Liver (tissue), 9 donors: ENCODE measurements around the gene FRS3. TPM values are rescaled to one million over a fixed set of nuclear protein-coding genes. Genes with fewer than 3 reads are reported as not detected.

ENCODE experiments used
- DNase-seq: peaks from one replicate; pipeline ENCODE4 v3.0.0-alpha.2; 2017; ENCODE audit warnings: low spot score
- H3K27ac ChIP-seq, 2 donors: one replicate each; pipeline ENCODE4 v1.7.0; 2013; ENCODE audit warnings: inconsistent platforms in 2 of 2, low read length in 2 of 2, control low read depth in 1 of 2, low read depth in 1 of 2, mild to moderate bottlenecking in 1 of 2
- H3K27me3 ChIP-seq, 4 donors: one replicate each; pipeline versions ENCODE4 v1.6.1 to v1.7.0; 2013; ENCODE audit warnings: low read length in 3 of 4, inconsistent platforms in 1 of 4, mild to moderate bottlenecking in 1 of 4, moderate library complexity in 1 of 4; ENCODE audit not compliant: control insufficient read depth in 4 of 4, insufficient read depth in 4 of 4
- H3K36me3 ChIP-seq, 4 donors: one replicate each; pipeline versions ENCODE4 v1.6.1 to v1.7.0; 2013; ENCODE audit warnings: low read length in 3 of 4, mild to moderate bottlenecking in 3 of 4, low read depth in 1 of 4, moderate library complexity in 1 of 4; ENCODE audit not compliant: control insufficient read depth in 4 of 4, insufficient read depth in 3 of 4
- H3K4me1 ChIP-seq, 4 donors: one replicate each; pipeline versions ENCODE4 v1.6.1 to v1.7.0; 2013; ENCODE audit warnings: low read length in 3 of 4, mild to moderate bottlenecking in 3 of 4, moderate library complexity in 1 of 4; ENCODE audit not compliant: control insufficient read depth in 4 of 4, insufficient read depth in 4 of 4
- H3K4me3 ChIP-seq, 3 donors: one replicate each; pipeline versions ENCODE4 v1.6.1 to v1.7.0; 2013; ENCODE audit warnings: low read length in 3 of 3, control low read depth in 1 of 3, low read depth in 1 of 3, mild to moderate bottlenecking in 1 of 3
- H3K9ac ChIP-seq, 2 donors: one replicate each; pipeline ENCODE4 v1.7.0; 2013; ENCODE audit warnings: low read length in 2 of 2, mild to moderate bottlenecking in 2 of 2, moderate library complexity in 2 of 2, control low read depth in 1 of 2, low read depth in 1 of 2
- H3K9me3 ChIP-seq, 4 donors: one replicate each; pipeline versions ENCODE4 v1.6.1 to v1.7.0; 2013; ENCODE audit warnings: low read length in 3 of 4; ENCODE audit not compliant: control insufficient read depth in 4 of 4
- EGR1 ChIP-seq, 2 donors: IDR thresholded peaks; 2 replicates each; pipeline ENCODE4 v1.6.1; 2016 to 2018; ENCODE audit warnings: antibody characterized with exemption in 2 of 2, low read depth in 2 of 2
- GABPA ChIP-seq, 2 donors: IDR thresholded peaks in 1 of 2; conservative IDR thresholded peaks in 1 of 2; 2 replicates each; pipeline ENCODE4 v1.6.1; 2016; ENCODE audit warnings: antibody characterized with exemption in 2 of 2, mild to moderate bottlenecking in 1 of 2, moderate library complexity in 1 of 2
- HNF4A ChIP-seq, 2 donors: conservative IDR thresholded peaks; 2 replicates each; pipeline ENCODE4 v1.6.1; 2016; ENCODE audit warnings: antibody characterized with exemption in 2 of 2, mild to moderate bottlenecking in 2 of 2
- HNF4G ChIP-seq: IDR thresholded peaks from 2 replicates; pipeline ENCODE4 v1.6.1; 2016; ENCODE audit warnings: antibody characterized with exemption
- NR2F2 ChIP-seq: IDR thresholded peaks from 2 replicates; pipeline ENCODE4 v1.6.1; 2016; ENCODE audit warnings: antibody characterized with exemption
- RAD21 ChIP-seq, 2 donors: IDR thresholded peaks; 2 replicates each; pipeline ENCODE4 v1.6.1; 2016; ENCODE audit warnings: antibody characterized with exemption in 2 of 2, mild to moderate bottlenecking in 2 of 2
- REST ChIP-seq: IDR thresholded peaks from 2 replicates; pipeline ENCODE4 v1.6.1; 2016; ENCODE audit warnings: antibody characterized with exemption, mild to moderate bottlenecking
- RXRA ChIP-seq, 2 donors: IDR thresholded peaks; 2 replicates each; pipeline ENCODE4 v1.6.1; 2017 to 2018; ENCODE audit warnings: antibody characterized with exemption in 2 of 2, mild to moderate bottlenecking in 1 of 2
- SP1 ChIP-seq: IDR thresholded peaks from 2 replicates; pipeline ENCODE4 v1.6.1; 2018; ENCODE audit warnings: antibody characterized with exemption, mild to moderate bottlenecking
- TAF1 ChIP-seq: conservative IDR thresholded peaks from 2 replicates; pipeline ENCODE4 v1.6.1; 2016; ENCODE audit warnings: antibody characterized with exemption, mild to moderate bottlenecking
- YY1 ChIP-seq: IDR thresholded peaks from 2 replicates; pipeline ENCODE4 v1.6.1; 2016; ENCODE audit warnings: antibody characterized with exemption, mild to moderate bottlenecking
- WGBS: extraction: QIAGEN DNeasy Blood & Tissue Kit; methylation state at CpG from one replicate; pipeline ENCODE4 v1.1.7; 2013; 5-methylcytosine and 5-hydroxymethylcytosine counted together
- polyA plus RNA-seq, 2 donors: library from polyadenylated mRNA; stranded (reverse) in 1 of 2; unstranded in 1 of 2; fragments of 200-250 nt in 1 of 2; fragments of >200 nt in 1 of 2; fragmentation: Nextera tagmentation in 1 of 2; extraction: Ambion mirVana in 1 of 2; gene quantifications; one replicate each; pipeline versions ENCODE4 v1.2.1 to v1.2.3, GENCODE V29; 2013 to 2015
- total RNA-seq, 2 donors: library from RNA; depleted of rRNA; stranded (reverse); fragments of >200 nt; gene quantifications; one replicate each; pipeline ENCODE4 v1.2.3, GENCODE V29; 2014
- TF ChIP-seq, protein P1 (sequence below): fragments of 150-350 bp; IDR thresholded peaks from 2 replicates; pipeline ENCODE4 v1.5.1; 2017; ENCODE audit warnings: improper control_type of control experiment, low read depth, low read length; ENCODE audit not compliant: missing input control
- TF ChIP-seq, protein P2 (sequence below): IDR thresholded peaks from 2 replicates; pipeline ENCODE4 v1.6.1; 2016; ENCODE audit warnings: antibody characterized with exemption
- TF ChIP-seq, protein P3 (sequence below): IDR thresholded peaks from 2 replicates; pipeline ENCODE4 v1.6.1; 2016; ENCODE audit warnings: antibody characterized with exemption
- TF ChIP-seq, protein P4 (sequence below): IDR thresholded peaks from 2 replicates; pipeline ENCODE4 v1.6.1; 2016; ENCODE audit warnings: antibody characterized with exemption
- donor health status: healthy.
- donor health status: healthy.
- donor health status: healthy.
- donor health status: healthy.
- donor health status: healthy.

Gene FRS3
- total and polyA plus RNA-seq, 4 donors: 0.42 to 1.6 (median 1.3) TPM

DNA sequence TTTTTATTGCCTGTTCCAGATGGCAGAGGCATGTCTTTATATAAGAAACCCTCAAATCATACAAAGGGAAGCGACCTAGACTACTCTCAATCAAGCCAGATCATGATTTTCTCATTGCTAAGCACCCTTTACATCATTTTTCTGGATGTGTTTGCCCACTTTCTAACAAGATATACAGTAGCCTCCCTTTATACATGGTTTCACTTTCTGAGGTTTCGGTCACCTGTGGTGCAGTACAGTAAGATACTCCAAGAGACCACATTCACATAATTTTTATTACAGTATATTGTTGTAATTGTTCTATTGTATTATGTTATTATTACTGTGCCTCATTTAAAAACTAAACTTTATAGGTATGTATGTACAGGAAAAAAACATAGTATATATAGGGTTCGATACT is 31.4 kb upstream of the FRS3 start:
- no peak for DNase-seq
- no peak for TF ChIP-seq REST
- TF ChIP-seq RXRA (IDR thresholded peaks at IDR 0.05): no peak
- TF ChIP-seq, protein P1, sequence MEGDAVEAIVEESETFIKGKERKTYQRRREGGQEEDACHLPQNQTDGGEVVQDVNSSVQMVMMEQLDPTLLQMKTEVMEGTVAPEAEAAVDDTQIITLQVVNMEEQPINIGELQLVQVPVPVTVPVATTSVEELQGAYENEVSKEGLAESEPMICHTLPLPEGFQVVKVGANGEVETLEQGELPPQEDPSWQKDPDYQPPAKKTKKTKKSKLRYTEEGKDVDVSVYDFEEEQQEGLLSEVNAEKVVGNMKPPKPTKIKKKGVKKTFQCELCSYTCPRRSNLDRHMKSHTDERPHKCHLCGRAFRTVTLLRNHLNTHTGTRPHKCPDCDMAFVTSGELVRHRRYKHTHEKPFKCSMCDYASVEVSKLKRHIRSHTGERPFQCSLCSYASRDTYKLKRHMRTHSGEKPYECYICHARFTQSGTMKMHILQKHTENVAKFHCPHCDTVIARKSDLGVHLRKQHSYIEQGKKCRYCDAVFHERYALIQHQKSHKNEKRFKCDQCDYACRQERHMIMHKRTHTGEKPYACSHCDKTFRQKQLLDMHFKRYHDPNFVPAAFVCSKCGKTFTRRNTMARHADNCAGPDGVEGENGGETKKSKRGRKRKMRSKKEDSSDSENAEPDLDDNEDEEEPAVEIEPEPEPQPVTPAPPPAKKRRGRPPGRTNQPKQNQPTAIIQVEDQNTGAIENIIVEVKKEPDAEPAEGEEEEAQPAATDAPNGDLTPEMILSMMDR: no peak
- TF ChIP-seq, protein P2, sequence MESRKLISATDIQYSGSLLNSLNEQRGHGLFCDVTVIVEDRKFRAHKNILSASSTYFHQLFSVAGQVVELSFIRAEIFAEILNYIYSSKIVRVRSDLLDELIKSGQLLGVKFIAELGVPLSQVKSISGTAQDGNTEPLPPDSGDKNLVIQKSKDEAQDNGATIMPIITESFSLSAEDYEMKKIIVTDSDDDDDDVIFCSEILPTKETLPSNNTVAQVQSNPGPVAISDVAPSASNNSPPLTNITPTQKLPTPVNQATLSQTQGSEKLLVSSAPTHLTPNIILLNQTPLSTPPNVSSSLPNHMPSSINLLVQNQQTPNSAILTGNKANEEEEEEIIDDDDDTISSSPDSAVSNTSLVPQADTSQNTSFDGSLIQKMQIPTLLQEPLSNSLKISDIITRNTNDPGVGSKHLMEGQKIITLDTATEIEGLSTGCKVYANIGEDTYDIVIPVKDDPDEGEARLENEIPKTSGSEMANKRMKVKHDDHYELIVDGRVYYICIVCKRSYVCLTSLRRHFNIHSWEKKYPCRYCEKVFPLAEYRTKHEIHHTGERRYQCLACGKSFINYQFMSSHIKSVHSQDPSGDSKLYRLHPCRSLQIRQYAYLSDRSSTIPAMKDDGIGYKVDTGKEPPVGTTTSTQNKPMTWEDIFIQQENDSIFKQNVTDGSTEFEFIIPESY: no peak
- Histone ChIP-seq H3K9ac (no peak overlapping the region), H3K9me3 (no peaks in the 10 kb centered on the region), H3K36me3 (no peaks in the 10 kb centered on the region), H3K27me3 (no peaks in the 10 kb centered on the region), H3K4me1 (no peaks in the 10 kb centered on the region), H3K4me3 (no peak overlapping the region), H3K27ac (no peak overlapping the region)
- WGBS: 95% methylated on average over 3 of the region's 3 CpGs

- Histone ChIP-seq H3K9ac (no peak overlapping the region), H3K27me3 (no peaks in the 10 kb centered on the region), H3K4me1 (no peaks in the 10 kb centered on the region), H3K27ac (no peak overlapping the region), H3K4me3 (no peak overlapping the region), H3K36me3 (peaks cover 0 to 8% (median under 1%) of the 10 kb centered on the region in 4 donors), H3K9me3 (no peaks in the 10 kb centered on the region)
- DNase-seq: no peak
- WGBS: 97% methylated on average over 74 of the region's 74 CpGs
- TF ChIP-seq NR2F2 (no peak), RAD21 (IDR thresholded peaks at IDR 0.05) (no peak), EGR1 (IDR thresholded peaks at IDR 0.05; ENCODE audit: low read depth in 2 of 2) (no peak), GABPA (IDR thresholded peaks at IDR 0.05 in 1 of 2, conservative IDR thresholded peaks at IDR 0.05 in 1 of 2) (no peak), YY1 (no peak), TAF1 (no peak), SP1 (no peak), HNF4G (no peak), HNF4A (conservative IDR thresholded peaks at IDR 0.05) (no peak)
- TF ChIP-seq, protein P3, sequence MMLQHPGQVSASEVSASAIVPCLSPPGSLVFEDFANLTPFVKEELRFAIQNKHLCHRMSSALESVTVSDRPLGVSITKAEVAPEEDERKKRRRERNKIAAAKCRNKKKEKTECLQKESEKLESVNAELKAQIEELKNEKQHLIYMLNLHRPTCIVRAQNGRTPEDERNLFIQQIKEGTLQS: no peak
- TF ChIP-seq, protein P4, sequence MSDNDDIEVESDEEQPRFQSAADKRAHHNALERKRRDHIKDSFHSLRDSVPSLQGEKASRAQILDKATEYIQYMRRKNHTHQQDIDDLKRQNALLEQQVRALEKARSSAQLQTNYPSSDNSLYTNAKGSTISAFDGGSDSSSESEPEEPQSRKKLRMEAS: no peak
- TF ChIP-seq, protein P2: no peak
- TF ChIP-seq, protein P1: no peak
Measured at GRCh38 chr6:41805830-41806774, 26.4 kb upstream of the FRS3 start.
